ENCODE data around the gene DCAKD. TPM values are rescaled to one million over a fixed set of nuclear protein-coding genes. Genes with fewer than 3 reads are reported as not detected.

Gene DCAKD, protein sequence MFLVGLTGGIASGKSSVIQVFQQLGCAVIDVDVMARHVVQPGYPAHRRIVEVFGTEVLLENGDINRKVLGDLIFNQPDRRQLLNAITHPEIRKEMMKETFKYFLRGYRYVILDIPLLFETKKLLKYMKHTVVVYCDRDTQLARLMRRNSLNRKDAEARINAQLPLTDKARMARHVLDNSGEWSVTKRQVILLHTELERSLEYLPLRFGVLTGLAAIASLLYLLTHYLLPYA
- 29.0 and 30.8 TPM in 2 replicates for total RNA-seq
- polyA plus RNA-seq, result 36.5 and 39.1 TPM in 2 replicates
- 23.9 and 26.3 TPM in 2 replicates for polyA plus RNA-seq (2011; cell fraction: cytosol; rRNA removed)
- polyA plus RNA-seq (2011; cell fraction: nucleus; rRNA removed), result 21.6 and 23.1 TPM in 2 replicates
- polyA plus RNA-seq (2012), result 22.9 and 33.4 TPM in 2 replicates
- polyA minus RNA-seq, result 36.0 and 40.5 TPM in 2 replicates
- 21.4 TPM for polyA minus RNA-seq (2011; cell fraction: cytosol; rRNA and poly(A)+ RNA removed)
- 11.1 and 17.6 TPM in 2 replicates for polyA minus RNA-seq (2011; cell fraction: nucleus; rRNA and poly(A)+ RNA removed)
- Bru-seq, nascent RNA, result percentile 61 among the genes with signal in this experiment
- percentile 68 among the genes with signal in this experiment for BruChase-seq, experiment 1, labeled RNA remaining after a 6-hour chase
- BruChase-seq, experiment 2, labeled RNA remaining after a 2-hour chase, result percentile 66 among the genes with signal in this experiment
- long read RNA-seq, transcript DCAKD-208 (5 exons, 2,054 nt), result minor isoform, 9 of 36 reads
- long read RNA-seq, transcript DCAKD-202 (5 exons, 2,030 nt), result major isoform, 12 of 36 reads
- long read RNA-seq, transcript DCAKD-205 (5 exons, 990 nt), result minor isoform, 6 of 36 reads
- long read RNA-seq, partial matches to known transcripts, result 0 of 36 reads
- long read RNA-seq, other reads (novel, unspliced or antisense), result 9 of 36 reads

DNA sequence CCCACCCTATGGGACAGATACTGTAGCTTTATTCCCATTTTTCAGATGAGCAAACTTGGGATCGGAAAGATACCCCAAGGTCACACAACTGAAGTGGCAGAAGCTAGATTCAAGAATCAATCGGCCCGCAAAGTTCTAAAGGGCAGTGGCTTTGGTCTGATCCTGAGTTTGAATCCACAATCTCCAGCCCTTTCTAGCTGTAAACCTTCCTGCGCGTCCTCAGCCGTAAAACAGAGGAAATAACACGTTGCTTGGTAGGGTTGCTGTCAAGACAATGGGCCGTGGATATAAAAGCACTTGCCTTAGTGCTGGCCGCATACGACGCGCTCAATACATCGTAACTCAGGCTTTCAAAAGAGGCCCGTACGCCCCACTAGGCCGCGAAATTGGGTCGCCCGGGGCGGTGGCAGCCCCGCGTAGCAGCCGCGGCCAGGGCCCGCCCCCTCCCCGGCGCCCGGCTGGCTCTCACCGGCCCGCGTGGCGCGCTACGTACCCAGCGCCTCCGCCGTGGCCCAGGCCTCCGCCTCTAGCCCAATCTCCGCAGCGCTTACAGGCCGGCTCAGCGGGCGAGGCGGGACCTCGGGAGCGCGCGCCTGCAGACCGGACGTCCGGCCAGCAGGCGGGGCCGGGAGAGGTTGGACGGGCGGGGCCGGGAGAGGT lies at the start of gene DCAKD:
DCAKD (minus strand) TSS at position 573 of the 660 bp plus-strand sequence. CDS start 16,747 bp downstream, outside the sequence.
- TF ChIP-seq FOS (IDR thresholded peaks at IDR 0.05; ENCODE audit: borderline replicate concordance, insufficient read depth, low read length), result no peak
- TF ChIP-seq EZH2 (IDR thresholded peaks at IDR 0.05; ENCODE audit: borderline replicate concordance, low read depth, low read length, severe bottlenecking), result no peak
- no peak for TF ChIP-seq MYC (IDR thresholded peaks at IDR 0.05; ENCODE audit: low read depth, low read length)
- peak; percentile 94 for TF ChIP-seq POLR2A (IDR thresholded peaks at IDR 0.05; ENCODE audit: low read depth, low read length)
- peak; percentile 93 for TF ChIP-seq POLR2AphosphoS5 (IDR thresholded peaks at IDR 0.05; ENCODE audit: insufficient read depth, low read depth, low read length)
- TF ChIP-seq, protein P1, sequence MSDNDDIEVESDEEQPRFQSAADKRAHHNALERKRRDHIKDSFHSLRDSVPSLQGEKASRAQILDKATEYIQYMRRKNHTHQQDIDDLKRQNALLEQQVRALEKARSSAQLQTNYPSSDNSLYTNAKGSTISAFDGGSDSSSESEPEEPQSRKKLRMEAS (IDR thresholded peaks at IDR 0.05; ENCODE audit: insufficient read depth, insufficient read length), result no peak
- no peak for TF ChIP-seq GATA2 (IDR thresholded peaks at IDR 0.05; ENCODE audit: insufficient read depth, insufficient read length, low read depth, low read length)
- TF ChIP-seq, protein P2, sequence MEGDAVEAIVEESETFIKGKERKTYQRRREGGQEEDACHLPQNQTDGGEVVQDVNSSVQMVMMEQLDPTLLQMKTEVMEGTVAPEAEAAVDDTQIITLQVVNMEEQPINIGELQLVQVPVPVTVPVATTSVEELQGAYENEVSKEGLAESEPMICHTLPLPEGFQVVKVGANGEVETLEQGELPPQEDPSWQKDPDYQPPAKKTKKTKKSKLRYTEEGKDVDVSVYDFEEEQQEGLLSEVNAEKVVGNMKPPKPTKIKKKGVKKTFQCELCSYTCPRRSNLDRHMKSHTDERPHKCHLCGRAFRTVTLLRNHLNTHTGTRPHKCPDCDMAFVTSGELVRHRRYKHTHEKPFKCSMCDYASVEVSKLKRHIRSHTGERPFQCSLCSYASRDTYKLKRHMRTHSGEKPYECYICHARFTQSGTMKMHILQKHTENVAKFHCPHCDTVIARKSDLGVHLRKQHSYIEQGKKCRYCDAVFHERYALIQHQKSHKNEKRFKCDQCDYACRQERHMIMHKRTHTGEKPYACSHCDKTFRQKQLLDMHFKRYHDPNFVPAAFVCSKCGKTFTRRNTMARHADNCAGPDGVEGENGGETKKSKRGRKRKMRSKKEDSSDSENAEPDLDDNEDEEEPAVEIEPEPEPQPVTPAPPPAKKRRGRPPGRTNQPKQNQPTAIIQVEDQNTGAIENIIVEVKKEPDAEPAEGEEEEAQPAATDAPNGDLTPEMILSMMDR (IDR thresholded peaks at IDR 0.05; ENCODE audit: extremely low read depth in 1 of 2, insufficient read depth in 1 of 2, low read depth in 1 of 2, low read length in 2 of 2), result no peak
- TF ChIP-seq JUN (IDR thresholded peaks at IDR 0.05; ENCODE audit: borderline replicate concordance, insufficient read depth, insufficient read length, low read depth), result no peak
- Histone ChIP-seq H3K9me3 (replicated peaks; ENCODE audit: control insufficient read depth, insufficient read depth, low read length) (no peaks in the 10 kb centered on the region), H3K27me3 (ENCODE audit: control insufficient read depth in 2 of 2, insufficient read depth in 2 of 2, low read length in 2 of 2) (no peaks in the 10 kb centered on the region), H2AFZ (ENCODE audit: low read depth, low read length) (peak within 1 kb of the TSS; percentile 95), H3K4me2 (ENCODE audit: insufficient read depth, low read length) (peak within 1 kb of the TSS; percentile 96), H3K9ac (replicated peaks; ENCODE audit: extremely low read depth, insufficient read depth, low read length) (peak within 1 kb of the TSS; percentile 99), H4K20me1 (replicated peaks; ENCODE audit: control insufficient read depth, extremely low read depth, insufficient read depth, low read length) (no peaks in the 10 kb centered on the region), H3K4me3 (replicated peaks in 1 of 3; ENCODE audit: insufficient read depth in 1 of 3, low read depth in 1 of 3, low read length in 3 of 3) (peak within 1 kb of the TSS; percentile 69 to 97 (median 95)), H3K36me3 (ENCODE audit: control insufficient read depth in 2 of 2, extremely low read depth in 1 of 2, insufficient read depth in 2 of 2, low read length in 2 of 2) (no peaks in the 10 kb centered on the region), H3K4me1 (ENCODE audit: control insufficient read depth, extremely low read depth, insufficient read depth, low read length) (peaks cover 16% of the 10 kb centered on the region), H3K9me1 (replicated peaks; ENCODE audit: control insufficient read depth, extremely low read depth, insufficient read depth, low read length) (no peaks in the 10 kb centered on the region), H3K79me2 (ENCODE audit: control insufficient read depth, insufficient read depth, low read length) (peaks cover 23% of the 10 kb centered on the region), H3K27ac (ENCODE audit: insufficient read depth, low read depth, low read length) (peak within 1 kb of the TSS; percentile 97)
- CTCF ChIA-PET, result interaction anchor here (0.8 to 2.9 kb wide), 11 partner anchors 9 to 207 kb away, joined by 3 to 9 read pairs (median 4); partner anchors contain the start of genes ACBD4 and NMT1
- POLR2A ChIA-PET, result no interaction called here
- DNase-seq (ENCODE audit: low read depth, low spot score), result peak; percentile 95
- BruUV-seq (replicated peaks), result no TSS peak
- intact Hi-C loops (cut with micrococcal nuclease), result loop anchor here (1.0 to 5.0 kb wide), 3 partner anchors 10 to 82 kb away; partner anchors contain the start of gene NMT1
- FAIRE-seq, result peak; percentile 86
- dilution Hi-C loops (cut with MboI; ENCODE audit: extremely low pct_ligation_motif_present, low sequenced_read_pairs), result no loop called here
